ENCODE results near the gene MYDGF.
"Not testable (repeated sequence)": the region's sequence is repeated elsewhere in the genome, so short reads cannot be mapped to it uniquely, and the experiment has no call there.

Gene MYDGF

DNA sequence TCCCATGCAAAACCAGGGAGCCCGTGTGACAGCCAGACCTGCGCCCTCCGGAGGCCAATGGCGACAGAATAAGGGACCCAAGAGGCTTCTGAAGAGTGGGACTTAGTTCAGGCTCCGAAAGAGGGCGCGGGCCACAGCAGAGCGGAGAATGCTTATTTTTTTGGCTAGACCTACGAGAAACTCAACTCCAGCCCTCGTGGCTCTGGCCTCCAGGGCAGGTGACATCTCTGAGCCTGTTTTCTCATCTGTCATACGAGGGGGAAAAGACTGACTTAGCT, 30.5 kb upstream of the MYDGF start:
- no peak for DNase-seq (ENCODE audit: low read depth in 2 of 2)

DNA sequence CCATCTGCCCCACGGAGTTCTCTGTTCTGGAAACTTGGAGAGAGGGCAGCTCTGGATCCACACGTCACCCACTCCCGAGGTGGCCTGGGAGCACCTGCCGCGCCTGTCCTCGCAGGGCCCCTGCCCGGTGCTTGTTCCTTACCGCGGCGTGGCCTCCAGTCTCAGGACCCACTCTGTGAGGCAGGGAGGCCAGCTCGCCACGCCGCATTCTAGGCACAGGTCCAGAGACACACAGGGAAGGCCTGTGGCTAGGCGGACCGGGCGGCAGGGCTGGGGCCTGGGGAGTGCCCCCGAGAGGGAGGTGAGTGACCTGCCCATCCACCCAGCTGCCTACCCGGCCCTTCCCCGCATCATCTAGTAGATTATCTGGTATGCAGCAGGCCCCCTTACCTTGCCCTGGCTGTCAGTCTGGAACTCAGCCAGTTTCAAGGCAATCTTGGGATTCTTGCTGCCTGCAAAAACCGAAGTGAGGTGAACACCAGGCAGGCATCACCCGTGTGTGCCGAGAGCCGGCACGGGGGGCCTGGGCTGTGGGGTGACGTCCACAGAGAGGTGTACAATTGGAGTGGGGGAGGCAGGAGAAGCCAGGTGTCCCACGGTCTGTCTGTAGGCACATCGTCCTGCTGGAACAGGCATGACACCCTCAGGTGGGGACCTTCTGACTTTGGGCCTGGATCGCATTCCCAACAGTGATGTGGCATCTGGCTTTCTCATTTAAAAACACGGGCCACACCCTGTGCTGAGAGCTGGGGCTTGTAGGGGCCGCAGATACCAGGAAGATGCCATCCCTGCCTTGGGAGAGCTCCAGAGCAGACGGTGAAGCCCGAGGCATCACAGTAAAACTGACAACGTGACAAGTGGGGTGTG, 29.9 kb upstream of the MYDGF start:
- DNase-seq (ENCODE audit: low read depth in 2 of 2), result no peak

DNA sequence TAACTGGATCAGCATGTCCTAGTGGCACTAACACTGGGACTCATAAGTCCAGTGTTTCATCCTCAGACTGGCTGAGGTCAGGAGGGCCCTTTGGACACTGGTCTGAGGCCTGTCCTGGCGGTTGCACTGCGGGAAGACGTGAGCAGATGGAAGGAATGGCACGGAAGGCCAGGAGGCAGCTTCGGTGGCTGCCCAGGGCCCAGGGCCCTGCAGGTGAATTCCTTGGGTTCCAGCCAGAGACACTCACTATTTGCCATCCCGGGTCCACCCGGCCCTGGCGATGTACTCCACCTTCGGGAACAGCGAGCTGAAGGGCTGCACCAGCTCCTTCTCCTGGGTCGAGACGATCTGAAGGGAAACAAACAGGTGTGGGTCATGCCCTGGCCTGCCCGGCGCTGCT, 27.2 kb upstream of the MYDGF start:
- no peak for DNase-seq (ENCODE audit: low read depth in 2 of 2)

DNA sequence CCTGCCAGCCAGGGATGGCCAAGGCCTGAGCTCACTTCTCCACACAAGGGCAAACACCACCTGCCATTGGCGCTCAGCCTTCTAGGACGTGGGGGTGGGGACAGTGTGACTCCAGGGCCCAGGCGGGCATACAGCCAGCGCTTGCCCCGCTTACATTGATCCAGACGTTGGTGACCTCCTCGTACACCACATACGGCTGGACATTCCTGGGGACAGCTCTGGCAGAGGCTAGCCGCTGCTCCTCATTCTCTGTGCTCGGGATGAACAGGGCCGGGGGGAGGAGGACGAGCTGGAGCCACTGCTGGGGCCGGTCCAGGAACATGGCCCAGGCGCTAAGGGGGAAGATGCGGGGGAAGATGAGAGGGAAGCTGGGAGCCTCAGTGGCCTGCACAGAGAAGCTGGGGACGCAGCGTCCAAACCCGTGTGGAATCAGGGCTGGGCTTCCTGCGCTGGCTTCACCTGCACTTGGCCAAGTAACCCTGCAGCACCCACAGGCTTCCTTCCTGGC, 25.1 kb upstream of the MYDGF start:
- no peak for DNase-seq (ENCODE audit: low read depth in 2 of 2)

DNA sequence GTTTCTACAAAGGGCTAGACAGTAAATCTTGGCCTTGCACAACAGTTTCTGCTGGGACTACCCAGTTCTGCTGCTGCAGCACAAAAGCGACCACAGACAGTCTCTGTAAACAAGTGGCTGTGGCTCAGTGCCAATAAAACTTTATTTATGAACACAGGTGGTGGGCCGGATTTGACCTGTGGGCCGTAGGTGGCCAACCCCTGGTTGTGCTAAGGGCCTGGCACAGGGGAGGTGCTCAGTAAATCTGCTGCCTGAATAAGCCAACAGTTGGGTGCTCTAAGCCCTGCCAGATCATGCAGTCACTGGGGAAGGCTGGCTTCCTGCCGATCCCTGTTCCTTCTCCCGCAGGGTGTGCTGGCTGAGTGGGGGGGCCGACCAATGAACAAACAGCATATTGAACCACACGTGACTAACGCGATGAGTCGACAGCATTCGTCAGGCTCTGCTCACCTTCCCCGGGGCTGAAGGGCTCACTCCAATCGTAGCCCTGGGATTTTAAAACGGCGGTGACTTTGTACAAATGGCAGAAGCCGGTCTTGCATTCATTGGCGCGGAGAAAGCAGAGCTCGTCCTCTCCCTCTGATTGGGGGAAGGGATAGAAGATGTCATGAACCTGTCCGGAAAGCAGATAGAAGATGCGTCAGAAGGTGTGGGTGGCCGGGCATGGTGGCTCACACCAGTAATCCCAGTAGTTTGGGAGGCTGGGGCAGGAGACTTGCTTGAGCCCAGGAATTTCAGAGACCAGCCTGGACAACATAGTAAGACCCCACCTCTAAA, 24.3 kb upstream of the MYDGF start:
- DNase-seq (ENCODE audit: low read depth in 2 of 2), result no peak

DNA sequence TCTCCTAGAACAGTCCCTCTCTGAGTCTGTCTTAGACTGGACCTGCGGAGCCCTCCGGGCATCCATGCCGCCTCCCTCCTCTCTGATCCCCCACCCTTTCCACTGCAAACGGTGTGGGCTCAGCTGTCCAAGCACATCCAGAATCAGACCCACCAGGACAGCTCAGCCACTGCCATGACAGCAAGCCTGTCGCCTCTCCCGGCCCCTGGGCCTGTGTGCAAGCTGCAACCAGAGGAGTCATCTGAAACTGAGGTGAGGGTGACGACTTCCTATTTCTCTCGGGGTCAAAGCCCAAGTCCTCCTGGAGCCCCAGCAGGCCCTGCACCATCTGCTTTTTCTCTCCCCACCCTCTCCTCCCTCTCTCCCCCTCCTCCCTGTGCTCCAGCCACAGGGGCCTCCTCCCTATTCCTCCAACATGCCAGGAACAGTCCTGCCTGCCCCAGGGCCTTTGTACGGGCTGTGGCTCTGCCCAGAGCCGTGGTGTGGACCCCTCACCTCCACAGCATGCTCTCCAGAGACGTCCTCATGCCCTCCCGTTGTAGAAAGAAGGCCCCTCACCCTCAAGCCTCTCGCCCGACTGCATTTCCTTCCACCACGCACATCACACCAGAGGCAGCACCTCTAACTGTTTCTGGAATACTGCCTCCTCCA, 23.5 kb upstream of the MYDGF start:
- no peak for DNase-seq (ENCODE audit: low read depth in 2 of 2)

DNA sequence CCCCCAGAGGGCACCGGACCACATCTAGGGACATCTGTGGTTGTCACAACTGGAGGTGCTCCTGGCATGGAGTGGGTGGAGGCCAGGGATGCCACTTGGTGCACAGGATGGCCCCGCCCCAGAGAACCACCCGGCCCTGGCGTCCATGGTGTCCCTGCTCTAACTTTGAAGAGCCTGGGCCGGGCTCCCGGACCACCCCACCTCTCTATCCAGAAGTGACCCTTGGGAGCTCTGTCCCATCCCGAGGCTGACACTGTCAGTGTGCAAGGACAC, 22.9 kb upstream of the MYDGF start:
- no peak for DNase-seq (ENCODE audit: low read depth in 2 of 2)

DNA sequence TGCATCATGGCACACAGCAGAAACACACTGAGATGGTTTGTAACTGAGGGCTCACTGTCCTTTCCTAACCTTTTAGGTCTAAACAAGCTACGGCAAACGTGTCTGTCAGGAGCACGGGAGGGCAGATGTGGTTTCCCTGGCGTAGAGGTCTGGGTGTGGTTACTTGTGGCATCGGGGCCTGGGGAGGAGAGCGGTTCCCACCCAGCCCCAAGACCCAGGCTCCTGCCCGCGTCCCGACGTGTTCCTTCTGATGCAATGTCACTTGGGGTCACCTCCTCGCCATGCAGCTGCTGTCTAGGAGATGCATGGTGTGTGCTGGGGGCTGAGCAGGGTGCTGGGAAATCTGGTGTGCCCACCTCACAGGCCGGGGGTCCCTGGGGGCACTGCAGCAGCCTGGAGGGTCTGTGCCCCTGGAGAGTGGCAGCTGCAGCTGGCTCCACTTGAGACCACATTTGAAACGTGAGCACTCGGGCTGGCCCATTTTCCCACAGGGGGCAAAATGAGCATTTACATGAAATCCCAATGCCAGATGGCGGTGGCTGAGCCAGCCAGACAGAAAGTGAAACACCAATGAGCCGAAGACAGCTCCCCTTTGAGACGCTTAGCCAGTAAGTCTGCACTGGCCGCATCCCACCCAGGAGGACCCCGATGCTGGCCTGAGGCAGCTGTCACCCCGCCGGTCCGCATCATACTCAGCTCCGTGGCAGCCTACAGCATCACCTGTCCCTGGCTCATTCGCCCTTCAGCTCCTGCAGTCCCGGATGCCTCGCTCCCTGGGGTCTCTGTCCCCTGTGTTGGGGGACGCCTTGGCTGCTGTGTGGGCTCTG, 22.3 kb upstream of the MYDGF start:
- no peak for DNase-seq (ENCODE audit: low read depth in 2 of 2)

DNA sequence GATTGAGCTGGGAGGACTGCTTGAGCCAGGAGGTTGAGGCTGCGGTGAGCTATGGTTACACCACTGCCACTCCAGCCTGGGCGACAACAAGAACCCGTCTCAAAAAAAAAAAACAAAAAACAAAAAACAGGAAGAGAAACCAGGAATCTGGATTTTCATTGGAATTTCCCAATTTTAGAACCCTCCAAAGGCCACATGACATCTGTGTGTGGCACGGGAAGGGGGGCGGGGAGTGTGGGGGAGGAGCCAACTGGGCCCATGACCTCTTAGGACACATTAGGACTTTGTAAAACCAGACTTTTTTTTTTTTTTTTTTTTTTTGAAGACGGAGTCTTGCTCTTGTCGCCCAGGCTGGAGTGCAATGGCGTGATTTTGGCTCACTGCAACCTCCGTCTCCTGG, 21.2 kb upstream of the MYDGF start:
- no peak for DNase-seq (ENCODE audit: low read depth in 2 of 2)

DNA sequence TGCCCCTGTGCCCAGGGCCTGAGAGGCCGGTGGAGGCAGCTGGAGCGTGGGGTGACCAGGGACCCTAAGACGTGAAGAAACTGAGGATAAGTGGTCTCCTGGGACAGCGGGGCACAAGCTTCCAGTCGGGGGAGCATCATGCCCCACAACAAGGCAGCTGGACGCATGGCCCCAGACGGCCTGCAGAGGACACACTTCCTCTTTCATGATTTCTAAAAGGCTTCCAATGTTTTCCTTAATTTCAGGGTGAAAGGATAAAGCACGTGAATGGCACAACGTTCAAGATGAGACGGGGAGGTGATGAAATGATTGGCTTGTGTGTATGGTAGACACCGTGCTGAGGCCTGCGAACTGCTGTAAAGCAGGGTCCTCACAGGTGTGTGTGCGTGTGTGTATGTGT, 20.2 kb upstream of the MYDGF start:
- DNase-seq (ENCODE audit: low read depth in 2 of 2), result no peak

DNA sequence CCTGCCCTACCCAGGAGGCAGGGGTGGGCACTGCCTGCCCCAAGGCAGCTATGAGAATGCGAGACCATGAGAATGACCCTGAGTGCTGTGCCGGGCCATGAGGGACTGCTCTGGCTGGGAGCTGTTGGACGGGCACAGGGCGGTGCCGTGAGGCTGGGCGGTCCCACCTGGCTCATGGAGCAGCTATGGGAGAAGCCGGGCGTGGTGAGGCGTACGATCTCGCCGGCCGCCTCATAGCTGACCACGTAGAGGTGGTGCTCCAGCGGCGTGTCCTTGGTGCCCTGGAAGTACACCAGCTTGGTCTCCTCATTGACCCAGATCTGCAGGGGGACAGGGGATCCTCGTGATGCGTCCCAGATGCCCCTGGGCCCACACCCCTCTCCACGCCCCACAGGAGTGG, 19.3 kb upstream of the MYDGF start:
- no peak for DNase-seq (ENCODE audit: low read depth in 2 of 2)

DNA sequence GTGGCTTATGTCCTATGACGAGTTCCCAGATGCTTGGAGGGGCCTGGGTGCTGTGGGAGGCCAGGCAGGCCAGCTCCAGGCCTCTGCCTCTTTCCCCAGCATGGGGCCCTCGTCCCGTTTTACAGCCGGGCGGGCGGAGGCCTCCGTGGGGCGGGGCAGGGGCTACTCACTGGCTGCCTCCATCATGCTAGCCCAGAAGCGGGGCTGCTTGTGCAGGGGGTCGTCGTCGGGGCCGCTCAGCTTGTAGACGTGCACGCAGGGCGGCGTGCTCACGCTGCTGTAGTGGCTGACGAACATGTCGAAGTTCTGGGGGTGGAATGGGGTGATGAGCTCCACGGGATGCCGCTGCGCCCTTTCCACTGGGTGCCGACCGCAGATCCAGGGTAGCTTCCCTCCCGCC, 18.4 kb upstream of the MYDGF start:
- no peak for DNase-seq (ENCODE audit: low read depth in 2 of 2)

DNA sequence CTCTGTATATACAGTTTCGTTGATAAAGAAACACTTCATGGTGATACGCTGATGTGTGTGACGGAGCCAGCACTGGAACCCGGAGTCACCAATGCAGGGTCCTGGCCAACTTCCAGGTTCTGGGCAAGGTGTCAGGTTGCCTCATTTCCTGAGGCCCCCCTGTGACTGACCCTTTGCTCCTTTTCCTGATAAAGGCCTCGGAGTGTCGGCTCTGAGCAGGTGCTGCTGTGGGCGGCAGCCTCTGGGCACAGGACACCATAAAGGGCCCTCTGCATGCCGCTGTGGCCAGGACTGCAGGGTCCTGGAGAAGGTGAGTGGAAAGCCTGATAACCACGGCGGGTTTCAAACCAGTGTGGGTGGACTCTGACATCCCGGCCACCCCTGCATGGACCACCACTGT, 17.3 kb upstream of the MYDGF start:
- DNase-seq (ENCODE audit: low read depth in 2 of 2), result no peak

DNA sequence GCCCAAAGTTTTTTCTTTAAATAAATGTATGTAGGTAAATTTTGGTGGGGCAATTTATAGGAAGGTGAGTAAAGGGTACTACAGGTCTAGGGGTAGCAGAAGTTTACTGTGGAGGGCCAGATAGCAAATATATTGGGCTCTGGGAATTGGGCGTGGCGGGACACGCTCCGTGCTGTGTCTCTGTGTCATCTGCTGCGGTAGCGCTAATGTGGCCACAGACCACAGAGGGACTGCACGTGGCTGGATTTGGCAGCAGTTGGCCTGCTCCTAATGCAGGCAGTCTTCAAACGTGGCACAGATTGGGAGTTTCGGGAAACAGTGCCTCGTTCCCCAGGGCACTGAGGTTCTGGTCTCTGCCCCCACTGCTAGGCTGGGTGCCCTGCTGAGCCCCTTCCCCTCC, 16.6 kb upstream of the MYDGF start:
- DNase-seq (ENCODE audit: low read depth in 2 of 2), result no peak

DNA sequence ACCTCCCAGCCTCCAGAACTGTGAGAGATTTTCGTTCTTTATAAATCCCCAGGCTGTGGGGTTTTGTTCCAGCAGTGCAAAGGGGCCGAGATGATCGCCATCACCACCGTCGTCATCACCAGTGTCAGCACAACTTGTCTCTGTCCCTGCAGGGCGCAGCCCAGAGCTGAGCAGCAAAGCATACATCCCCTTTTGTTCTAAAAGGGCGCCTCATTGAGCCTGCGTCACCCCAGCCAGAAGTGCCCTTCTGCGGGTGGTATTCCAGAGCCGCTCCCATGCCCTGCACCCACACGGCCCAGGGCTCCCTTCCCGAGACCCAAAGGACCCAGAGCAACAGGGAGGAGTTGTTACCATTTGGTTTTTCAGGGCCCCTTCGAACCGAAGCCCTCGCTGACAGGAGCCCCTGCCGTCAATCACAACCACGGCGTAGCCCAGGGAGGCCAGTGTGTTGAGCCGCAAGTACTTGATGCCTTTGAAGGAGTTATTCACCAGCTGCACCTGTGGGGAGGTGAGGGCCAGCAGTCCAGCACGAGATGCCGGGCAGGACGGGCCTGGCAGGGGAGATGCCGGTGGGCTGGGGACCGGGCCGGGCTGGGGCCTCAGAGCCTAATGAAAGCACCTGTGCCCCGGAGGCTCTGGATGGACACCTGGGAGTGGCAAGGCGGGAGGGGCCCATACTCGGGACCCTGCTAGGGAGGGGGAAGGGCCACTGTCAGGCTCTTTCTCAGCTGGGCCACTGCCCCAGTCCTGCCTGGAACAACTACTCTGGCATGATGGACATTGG, 14.4 kb upstream of the MYDGF start:
- no peak for DNase-seq (ENCODE audit: low read depth in 2 of 2)

DNA sequence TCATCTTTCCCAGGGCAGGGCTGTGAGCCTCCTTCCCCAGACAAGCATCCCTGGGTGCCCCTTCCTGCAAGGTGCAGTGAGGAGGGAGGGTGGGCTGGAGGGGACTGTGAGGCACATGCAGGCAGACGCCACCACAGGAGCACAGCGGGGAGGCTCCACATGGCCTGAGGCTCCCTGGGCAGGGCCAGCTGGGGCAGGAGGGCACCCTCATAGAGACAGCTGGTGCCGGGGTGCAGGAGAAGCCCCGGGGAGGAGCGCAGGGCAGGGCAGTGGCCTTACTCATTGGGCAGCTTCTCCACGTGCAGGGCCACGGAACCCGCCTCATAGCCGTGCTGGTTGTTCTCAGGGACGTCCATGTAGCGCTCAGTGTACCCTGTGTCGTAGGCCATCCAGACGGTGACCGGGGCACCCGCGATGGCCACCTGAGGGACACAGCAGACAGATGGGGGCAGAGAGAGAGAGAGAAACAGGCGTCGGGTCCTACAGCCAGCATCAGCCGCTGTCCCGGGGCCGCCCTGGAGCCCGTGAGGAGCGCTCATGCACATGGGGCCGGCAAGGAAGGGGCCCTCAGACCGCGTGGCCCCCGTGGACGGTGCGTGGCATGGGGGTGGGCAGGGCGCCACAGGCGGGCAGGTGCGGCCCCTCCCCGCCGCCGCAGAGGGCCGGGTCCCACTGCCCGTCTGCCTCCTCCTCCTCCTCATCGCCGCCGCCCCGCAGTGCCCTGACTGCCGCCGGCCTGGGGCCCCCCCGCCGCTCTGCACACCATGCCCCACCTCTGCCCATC, 12.5 kb upstream of the MYDGF start:
- DNase-seq (ENCODE audit: low read depth in 2 of 2), result no peak

DNA sequence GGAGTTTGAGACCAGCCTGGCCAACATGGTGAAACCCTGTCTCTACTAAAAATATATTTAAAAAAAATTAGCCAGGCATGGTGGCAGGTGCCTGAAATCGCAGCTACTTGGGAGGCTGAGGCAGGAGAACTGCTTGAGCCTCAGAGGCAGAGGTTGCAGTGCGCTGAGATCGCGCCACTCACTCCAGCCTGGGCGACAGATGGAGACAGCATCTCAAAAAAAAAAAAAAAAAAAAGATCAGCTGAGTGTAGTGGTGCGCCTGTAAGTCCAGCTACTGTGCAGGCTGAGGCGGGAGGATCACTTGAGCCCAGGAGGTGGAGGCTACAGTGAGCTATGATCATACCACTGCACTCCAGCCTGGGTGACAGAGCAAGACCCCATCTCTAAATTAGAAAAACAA, 9.9 kb upstream of the MYDGF start:
- not testable (repeated sequence) for DNase-seq (ENCODE audit: low read depth in 2 of 2)

DNA sequence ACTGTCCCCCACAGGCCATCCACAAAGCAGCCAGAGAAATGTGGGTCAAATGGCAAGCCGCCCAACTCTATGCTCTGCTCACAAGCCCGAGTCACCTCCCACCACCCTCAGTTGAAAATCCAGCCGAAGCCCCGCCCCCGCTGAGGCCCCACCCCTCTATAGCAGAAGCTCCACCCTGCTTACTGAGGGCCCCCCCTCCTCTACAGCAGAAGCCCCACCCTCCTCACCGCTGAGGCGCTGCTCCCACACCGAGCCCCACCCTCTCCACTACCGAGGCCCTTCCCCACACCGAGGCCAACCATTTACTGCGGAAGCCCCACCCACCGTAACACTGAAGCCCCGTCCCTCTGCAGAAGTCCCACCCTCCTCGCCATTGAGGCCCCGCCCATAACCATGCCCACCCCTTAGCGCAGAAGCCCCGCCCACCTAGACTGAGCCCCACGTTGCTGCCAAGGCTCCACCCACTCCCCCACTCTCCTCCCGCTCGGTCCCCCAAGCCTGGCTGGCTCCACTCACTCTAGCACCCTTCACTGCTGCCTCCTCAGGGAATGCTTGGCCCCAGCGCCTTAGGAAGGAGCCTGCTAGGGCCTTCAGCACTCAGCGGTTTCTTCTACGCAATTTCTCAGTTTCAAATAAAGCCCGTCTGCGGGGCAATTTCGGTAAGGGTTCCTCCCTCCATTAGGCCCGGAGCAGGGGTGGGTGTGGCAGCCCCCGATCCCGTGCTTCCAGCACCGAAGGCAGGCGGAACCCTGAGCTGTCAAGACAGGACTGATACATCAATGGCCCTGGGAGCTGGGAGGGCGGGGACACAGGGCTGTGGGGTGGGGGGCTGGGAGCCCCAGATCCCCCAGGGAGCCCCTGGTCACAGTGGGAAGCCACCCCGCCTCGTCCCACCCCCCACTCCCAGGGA, 9.0 kb upstream of the MYDGF start:
- no peak for DNase-seq (ENCODE audit: low read depth in 2 of 2)

DNA sequence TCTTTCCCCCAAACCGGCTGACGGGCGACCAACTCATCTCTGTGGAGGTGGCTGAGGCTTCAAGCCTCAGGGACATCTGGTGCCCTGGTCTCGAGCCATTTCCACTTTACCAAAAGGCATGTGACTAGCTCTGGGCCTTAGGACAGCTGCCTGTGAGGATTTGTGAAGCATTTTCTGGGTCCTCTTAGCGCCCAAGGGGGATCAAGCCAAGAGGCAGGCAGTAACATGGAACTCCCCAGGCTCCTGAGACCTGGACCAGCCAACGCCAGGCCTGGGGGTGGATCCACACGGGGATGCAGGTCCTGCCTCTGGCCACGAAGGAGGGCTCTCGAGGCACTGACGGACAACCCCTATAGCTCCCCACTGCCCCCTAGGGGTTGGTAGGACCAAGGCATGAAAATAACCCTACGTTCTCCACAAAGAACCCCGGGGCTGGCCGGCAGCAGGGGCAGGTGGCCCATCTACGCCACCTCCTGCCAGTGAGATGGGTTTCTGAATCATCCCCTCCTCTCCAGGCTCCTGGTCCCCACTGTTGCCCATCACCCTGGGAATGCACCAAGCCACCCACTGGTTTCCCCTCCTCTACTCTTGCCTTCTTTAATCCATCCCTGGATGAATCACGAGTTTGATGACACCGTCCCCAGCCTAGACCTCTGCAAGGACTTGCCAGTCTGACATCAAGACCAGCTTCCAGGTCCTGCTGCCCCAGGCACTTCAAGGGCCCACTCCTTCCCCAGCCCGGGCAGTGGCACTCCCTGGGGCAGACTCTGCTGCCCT, 7.0 kb upstream of the MYDGF start:
- DNase-seq (ENCODE audit: low read depth in 2 of 2), result no peak

Data from stimulated activated CD4-positive, alpha-beta T cell treated with anti-CD3 and anti-CD28 coated beads, Interleukin-15, amount 100 ng/mL, for 48 hours (primary cell).